NCI-H128 (cell line): ENCODE measurements around the gene TRIM49B.
"Not testable (repeated sequence)": the region's sequence is repeated elsewhere in the genome, so short reads cannot be mapped to it uniquely, and the experiment has no call there.

Source experiments
- DNase-seq: peaks from one replicate; lab custom pipeline; 2025; ENCODE audit not compliant: unreplicated experiment; lab: John Stamatoyannopoulos, UW

TRIM49B gene, protein sequence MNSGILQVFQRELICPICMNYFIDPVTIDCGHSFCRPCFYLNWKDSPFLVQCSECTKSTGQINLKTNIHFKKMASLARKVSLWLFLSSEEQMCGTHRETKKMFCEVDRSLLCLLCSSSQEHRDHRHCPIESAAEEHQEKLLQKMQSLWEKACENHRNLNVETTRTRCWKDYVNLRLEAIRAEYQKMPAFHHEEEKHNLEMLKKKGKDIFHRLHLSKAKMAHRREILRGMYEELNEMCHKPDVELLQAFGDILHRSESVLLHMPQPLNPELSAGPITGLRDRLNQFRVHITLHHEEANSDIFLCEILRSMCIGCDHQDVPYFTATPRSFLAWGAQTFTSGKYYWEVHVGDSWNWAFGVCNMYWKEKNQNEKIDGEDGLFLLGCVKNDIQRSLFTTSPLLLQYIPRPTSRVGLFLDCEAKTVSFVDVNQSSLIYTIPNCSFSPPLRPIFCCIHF

DNA sequence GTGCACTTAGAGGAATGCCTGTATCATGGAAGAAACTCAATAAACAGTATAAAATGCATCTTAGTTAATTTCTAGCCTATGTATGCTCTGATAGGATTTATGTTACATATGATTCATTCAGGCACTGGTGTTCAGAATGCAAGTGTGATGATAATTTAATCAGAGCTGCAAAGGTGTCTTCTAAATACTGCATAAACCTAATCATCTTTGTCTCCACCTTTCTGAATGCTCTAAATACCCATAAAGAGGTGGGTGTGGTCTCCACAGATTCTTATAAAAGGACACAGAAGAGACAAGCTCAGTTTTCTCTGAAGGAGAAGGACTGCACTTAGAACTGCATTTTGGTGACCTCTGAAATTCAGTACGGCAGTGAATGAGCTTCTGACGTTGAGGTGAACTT is at the start of gene TRIM49B:
Gene TRIM49B (plus strand): TSS at position 301 of the 400 bp plus-strand sequence. CDS start 2,777 bp downstream, outside the sequence.
- DNase-seq = not testable (repeated sequence)

DNA sequence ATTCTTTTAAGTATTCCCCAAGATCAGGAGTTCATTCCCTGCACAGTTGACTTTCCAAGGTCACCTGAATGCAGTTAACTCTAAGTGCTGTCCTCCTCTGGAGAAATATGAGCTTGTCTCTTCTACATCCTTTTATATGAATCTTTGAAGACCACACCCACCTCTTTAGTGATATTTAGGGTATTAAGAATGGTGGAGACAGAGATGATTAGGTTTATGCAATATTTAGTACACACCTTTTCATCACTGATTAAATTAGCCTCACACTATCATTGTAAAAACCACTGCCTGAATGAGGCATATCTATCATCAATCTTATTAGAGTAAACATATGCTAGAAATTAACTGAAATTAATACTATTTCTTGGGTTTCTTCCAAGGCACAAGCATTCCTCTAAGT is 44.8 kb upstream of the TRIM49B start, which contains the start of gene TRIM51G:
Gene TRIM51G (minus strand): TSS at position 101 of the 400 bp plus-strand sequence. CDS start 2,190 bp downstream, outside the sequence.
- not testable (repeated sequence) for DNase-seq

DNA sequence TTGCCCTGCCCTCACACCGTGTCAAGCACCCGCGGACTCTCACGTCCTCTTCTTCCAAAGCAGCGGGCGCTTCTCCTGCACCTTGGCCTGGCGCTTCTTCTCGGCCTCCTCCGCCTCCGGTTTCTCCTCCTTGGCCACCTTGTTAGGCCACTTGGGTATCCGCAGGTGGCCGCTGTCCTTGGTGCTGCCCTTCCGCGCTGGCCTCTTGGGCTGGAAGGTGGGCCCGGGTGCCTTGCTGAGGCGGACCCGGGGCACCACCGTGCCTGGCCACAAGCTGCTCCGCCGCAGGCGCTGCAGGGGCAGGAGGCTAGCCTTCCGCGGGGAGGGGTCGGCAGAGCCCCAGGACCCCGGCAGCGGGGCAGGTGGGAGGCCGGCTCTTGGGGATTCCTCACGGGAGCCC is 19.6 kb downstream of the TRIM49B start:
- not testable (repeated sequence) for DNase-seq

DNA sequence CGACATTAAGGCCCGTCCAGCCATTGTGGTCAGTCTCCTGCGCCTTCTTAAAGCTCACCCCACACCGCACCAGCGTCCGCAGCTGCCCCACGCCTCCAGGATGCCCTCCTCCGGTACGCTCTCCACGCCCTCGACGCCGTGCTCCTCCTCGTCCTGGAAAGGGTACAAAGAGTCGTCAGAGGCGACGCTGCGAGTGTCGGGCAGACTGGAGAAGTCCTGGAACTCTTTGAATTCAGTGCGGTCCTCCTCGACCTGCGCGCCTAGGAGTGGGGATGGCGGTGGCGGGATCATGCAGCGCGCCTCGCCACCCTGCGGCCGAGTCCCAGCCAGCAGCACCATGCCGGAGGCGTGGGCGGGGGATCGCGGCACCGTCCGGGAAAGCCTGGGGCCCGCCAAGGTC is 21.2 kb downstream of the TRIM49B start:
- DNase-seq = not testable (repeated sequence)

DNA sequence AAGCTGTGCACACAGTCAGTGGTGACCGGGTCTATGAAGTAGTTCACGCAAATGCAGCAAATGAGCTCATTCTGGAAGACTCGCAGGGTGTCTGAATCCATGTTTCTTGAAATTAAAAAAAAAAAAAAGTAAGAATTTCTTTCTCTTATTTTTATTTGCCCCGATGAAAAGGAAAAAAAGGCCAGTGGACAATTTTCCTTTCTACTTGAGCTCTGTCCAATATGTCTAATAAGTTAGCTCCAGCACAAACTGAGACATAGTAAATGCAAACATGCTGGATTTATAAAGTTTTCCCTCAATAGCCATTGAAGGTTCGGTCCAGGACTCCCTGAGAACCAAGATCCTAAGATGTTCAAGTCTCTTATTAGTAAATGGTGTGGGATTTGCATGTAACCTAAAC is 30.4 kb downstream of the TRIM49B start, which contains the start of gene TRIM64C:
Gene TRIM64C (minus strand): TSS at position 101 of the 400 bp plus-strand sequence. CDS start 0 bp downstream, at position 101.
- DNase-seq = not testable (repeated sequence)

DNA sequence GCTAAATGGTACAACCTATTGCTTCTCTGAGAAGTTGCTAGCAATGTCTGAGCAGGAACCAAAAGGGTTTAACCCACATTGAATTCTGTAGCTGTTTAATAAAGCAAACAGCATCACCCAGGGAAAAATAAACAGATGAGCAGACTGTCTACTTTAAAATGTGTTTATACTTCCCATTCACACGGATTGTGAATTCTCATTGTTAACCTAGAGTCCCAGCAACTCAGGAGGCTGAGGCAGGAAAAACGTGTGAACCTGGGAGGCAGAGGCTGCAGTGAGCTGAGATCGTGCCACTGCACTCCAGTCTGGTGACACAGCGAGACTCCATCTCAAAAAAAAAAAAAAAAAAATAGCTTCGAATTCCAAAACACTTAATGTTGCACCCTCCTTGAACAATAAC is 41.3 kb downstream of the TRIM49B start:
- DNase-seq = not testable (repeated sequence)
